ENCODE measurements around the gene DOCK7.
A peak's percentile ranks its signal among the peaks of the same experiment; 100 is the strongest.
"Not testable (repeated sequence)": the region's sequence is repeated elsewhere in the genome, so short reads cannot be mapped to it uniquely, and the experiment has no call there.

Gene DOCK7

GRCh38 chr1:62691062-62691844, 3.1 kb upstream of the DOCK7 start:
- DNase-seq, result no peak

GRCh38 chr1:62689524-62689923, 1.3 kb upstream of the DOCK7 start:
- peak; percentile 58 for DNase-seq

- no peak for DNase-seq
Measured at GRCh38 chr1:62688687-62689085, 500 bp upstream of the DOCK7 start.

- DNase-seq, result peak; percentile 30
Measured at GRCh38 chr1:62687421-62687902, 724 bp downstream of the DOCK7 start.

- DNase-seq, result no peak
Measured at GRCh38 chr1:62686822-62687221, 1.4 kb downstream of the DOCK7 start.

- peak; percentile 21 for DNase-seq
Measured at GRCh38 chr1:62685431-62685859, 2.7 kb downstream of the DOCK7 start.

- DNase-seq, result peak; percentile 49
Measured at GRCh38 chr1:62682531-62682930, 5.7 kb downstream of the DOCK7 start.

GRCh38 chr1:62680992-62681391, 7.2 kb downstream of the DOCK7 start:
- not testable (repeated sequence) for DNase-seq

- DNase-seq, result not testable (repeated sequence)
Measured at GRCh38 chr1:62677822-62678221, 10.4 kb downstream of the DOCK7 start.

GRCh38 chr1:62676611-62677356, 11.4 kb downstream of the DOCK7 start:
- peak; percentile 95 for DNase-seq

- no peak for DNase-seq
Measured at GRCh38 chr1:62673629-62674028, 14.6 kb downstream of the DOCK7 start.

GRCh38 chr1:62672029-62672428, 16.2 kb downstream of the DOCK7 start:
- no peak for DNase-seq

GRCh38 chr1:62654744-62655143, 33.4 kb downstream of the DOCK7 start:
- DNase-seq, result no peak

- no peak for DNase-seq
Measured at GRCh38 chr1:62652387-62652786, 35.8 kb downstream of the DOCK7 start.

GRCh38 chr1:62643283-62643682, 44.9 kb downstream of the DOCK7 start:
- no peak for DNase-seq

- no peak for DNase-seq
Measured at GRCh38 chr1:62637392-62638105, 50.6 kb downstream of the DOCK7 start.

GRCh38 chr1:62628506-62628905, 59.7 kb downstream of the DOCK7 start:
- no peak for DNase-seq

- peak; percentile 15 for DNase-seq
Measured at GRCh38 chr1:62625415-62625814, 62.8 kb downstream of the DOCK7 start.

- DNase-seq, result peak; percentile 90
Measured at GRCh38 chr1:62621907-62622306, 66.3 kb downstream of the DOCK7 start.

GRCh38 chr1:62613890-62614289, 74.3 kb downstream of the DOCK7 start:
- peak; percentile 23 for DNase-seq

GRCh38 chr1:62613325-62613727, 74.9 kb downstream of the DOCK7 start:
- no peak for DNase-seq

GRCh38 chr1:62612770-62613169, 75.4 kb downstream of the DOCK7 start:
- no peak for DNase-seq

GRCh38 chr1:62610588-62610987, 77.6 kb downstream of the DOCK7 start:
- not testable (repeated sequence) for DNase-seq
